HCT116 (cell line): ENCODE results near the gene BAIAP2L2.

Experiments
- CEBPB ChIP-seq: IDR thresholded peaks from 2 replicates; pipeline ENCODE4 v1.6.1; 2012; ENCODE audit warnings: low read depth
- EZH2 ChIP-seq: fragments of 200-600 bp; sonication (generic); IDR thresholded peaks from 2 replicates; pipeline ENCODE4 v1.6.1; 2017; ENCODE audit warnings: antibody characterized with exemption, mixed run types
- EZH2phosphoT487 ChIP-seq: fragments of 200-600 bp; IDR thresholded peaks from 2 replicates; pipeline ENCODE4 v1.6.1; 2018; ENCODE audit warnings: antibody characterized with exemption, borderline replicate concordance
- JUND ChIP-seq: IDR thresholded peaks from 2 replicates; pipeline ENCODE4 v1.6.1; 2012
- POLR2A ChIP-seq: IDR thresholded peaks from 2 replicates; pipeline ENCODE4 v1.7.0; 2011; ENCODE audit warnings: borderline replicate concordance; ENCODE audit not compliant: insufficient read depth, insufficient read length; ENCODE audit errors: extremely low read depth
- POLR2AphosphoS5 ChIP-seq: IDR thresholded peaks from 2 replicates; pipeline ENCODE4 v1.6.1; 2011; ENCODE audit warnings: mild to moderate bottlenecking, low read depth, low read length, moderate library complexity
- SP1 ChIP-seq: IDR thresholded peaks from 2 replicates; pipeline ENCODE4 v1.6.1; 2012; ENCODE audit warnings: low read depth
- ZFX ChIP-seq: fragments of 450-650 bp; IDR thresholded peaks from 2 replicates; pipeline ENCODE4 v1.6.1; 2017
- ZNF274 ChIP-seq: fragments of 200-500 bp; sonication (Bioruptor generic); IDR thresholded peaks from 2 replicates; pipeline ENCODE4 v1.6.1; 2014; ENCODE audit warnings: mild to moderate bottlenecking, low read depth, low read length, inconsistent platforms
- TF ChIP-seq, protein P1 (sequence below), 3 experiments: fragments of 200-600 bp in 1 of 3; sonication (generic) in 1 of 3; IDR thresholded peaks in 2 of 3; conservative IDR thresholded peaks in 1 of 3; 2 replicates each; pipeline ENCODE4 v1.5.1; 2012 to 2017; ENCODE audit warnings: low read depth in 2 of 3, low read length in 2 of 3, antibody characterized with exemption in 1 of 3, borderline replicate concordance in 1 of 3, control low read depth in 1 of 3, mild to moderate bottlenecking in 1 of 3, mixed read lengths in 1 of 3, mixed run types in 1 of 3, moderate library complexity in 1 of 3; ENCODE audit not compliant: insufficient read depth in 1 of 3
- TF ChIP-seq, protein P2 (sequence below): IDR thresholded peaks from 2 replicates; pipeline ENCODE4 v1.6.1; 2012

GRCh38 chr22:38138961-38139360 is 28.5 kb upstream of the BAIAP2L2 start:
- TF ChIP-seq, protein P1, sequence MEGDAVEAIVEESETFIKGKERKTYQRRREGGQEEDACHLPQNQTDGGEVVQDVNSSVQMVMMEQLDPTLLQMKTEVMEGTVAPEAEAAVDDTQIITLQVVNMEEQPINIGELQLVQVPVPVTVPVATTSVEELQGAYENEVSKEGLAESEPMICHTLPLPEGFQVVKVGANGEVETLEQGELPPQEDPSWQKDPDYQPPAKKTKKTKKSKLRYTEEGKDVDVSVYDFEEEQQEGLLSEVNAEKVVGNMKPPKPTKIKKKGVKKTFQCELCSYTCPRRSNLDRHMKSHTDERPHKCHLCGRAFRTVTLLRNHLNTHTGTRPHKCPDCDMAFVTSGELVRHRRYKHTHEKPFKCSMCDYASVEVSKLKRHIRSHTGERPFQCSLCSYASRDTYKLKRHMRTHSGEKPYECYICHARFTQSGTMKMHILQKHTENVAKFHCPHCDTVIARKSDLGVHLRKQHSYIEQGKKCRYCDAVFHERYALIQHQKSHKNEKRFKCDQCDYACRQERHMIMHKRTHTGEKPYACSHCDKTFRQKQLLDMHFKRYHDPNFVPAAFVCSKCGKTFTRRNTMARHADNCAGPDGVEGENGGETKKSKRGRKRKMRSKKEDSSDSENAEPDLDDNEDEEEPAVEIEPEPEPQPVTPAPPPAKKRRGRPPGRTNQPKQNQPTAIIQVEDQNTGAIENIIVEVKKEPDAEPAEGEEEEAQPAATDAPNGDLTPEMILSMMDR (IDR thresholded peaks at IDR 0.05 in 2 of 3, conservative IDR thresholded peaks at IDR 0.05 in 1 of 3; ENCODE audit: borderline replicate concordance in 1 of 3, insufficient read depth in 1 of 3, low read depth in 2 of 3, low read length in 2 of 3), result no peak
- TF ChIP-seq EZH2, result no peak
- TF ChIP-seq CEBPB, result no peak
- no peak for TF ChIP-seq POLR2A
- no peak for TF ChIP-seq EZH2phosphoT487
- no peak for TF ChIP-seq SP1
- TF ChIP-seq POLR2AphosphoS5, result no peak
- no peak for TF ChIP-seq JUND
- no peak for TF ChIP-seq ZNF274
- no peak for TF ChIP-seq ZFX
- TF ChIP-seq, protein P2, sequence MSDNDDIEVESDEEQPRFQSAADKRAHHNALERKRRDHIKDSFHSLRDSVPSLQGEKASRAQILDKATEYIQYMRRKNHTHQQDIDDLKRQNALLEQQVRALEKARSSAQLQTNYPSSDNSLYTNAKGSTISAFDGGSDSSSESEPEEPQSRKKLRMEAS, result no peak
